ENCODE data around the gene RIMOC1. TPM values are rescaled to one million over a fixed set of nuclear protein-coding genes. Genes with fewer than 3 reads are reported as not detected.
A peak's percentile ranks its signal among the peaks of the same experiment; 100 is the strongest.

RIMOC1 gene
- total and polyA plus RNA-seq, 10 of the 15 experiments (the other 5 are each of a cell fraction or from before 2014, with no cell fraction given): 3.9 to 33.1 (median 16.0) TPM

DNA sequence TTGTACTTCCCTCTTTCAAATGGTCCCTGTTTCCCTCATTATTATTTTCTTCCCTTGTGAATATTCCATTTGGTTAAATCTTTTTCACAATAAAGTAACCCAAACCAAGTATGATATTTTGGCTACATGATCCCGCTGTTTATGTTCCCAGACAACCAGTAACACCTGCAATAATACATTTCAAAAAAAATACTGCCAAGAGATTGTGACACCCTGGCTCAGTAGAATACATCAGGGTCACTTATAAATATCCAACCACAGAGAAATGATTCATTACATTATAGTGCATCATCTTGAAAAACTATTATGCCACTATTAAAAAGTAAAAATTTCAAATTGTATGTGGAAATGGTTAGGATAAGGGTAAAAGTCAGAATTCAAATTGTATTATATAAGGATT is 26.7 kb upstream of the RIMOC1 start (continued):
- TF ChIP-seq, protein P1, sequence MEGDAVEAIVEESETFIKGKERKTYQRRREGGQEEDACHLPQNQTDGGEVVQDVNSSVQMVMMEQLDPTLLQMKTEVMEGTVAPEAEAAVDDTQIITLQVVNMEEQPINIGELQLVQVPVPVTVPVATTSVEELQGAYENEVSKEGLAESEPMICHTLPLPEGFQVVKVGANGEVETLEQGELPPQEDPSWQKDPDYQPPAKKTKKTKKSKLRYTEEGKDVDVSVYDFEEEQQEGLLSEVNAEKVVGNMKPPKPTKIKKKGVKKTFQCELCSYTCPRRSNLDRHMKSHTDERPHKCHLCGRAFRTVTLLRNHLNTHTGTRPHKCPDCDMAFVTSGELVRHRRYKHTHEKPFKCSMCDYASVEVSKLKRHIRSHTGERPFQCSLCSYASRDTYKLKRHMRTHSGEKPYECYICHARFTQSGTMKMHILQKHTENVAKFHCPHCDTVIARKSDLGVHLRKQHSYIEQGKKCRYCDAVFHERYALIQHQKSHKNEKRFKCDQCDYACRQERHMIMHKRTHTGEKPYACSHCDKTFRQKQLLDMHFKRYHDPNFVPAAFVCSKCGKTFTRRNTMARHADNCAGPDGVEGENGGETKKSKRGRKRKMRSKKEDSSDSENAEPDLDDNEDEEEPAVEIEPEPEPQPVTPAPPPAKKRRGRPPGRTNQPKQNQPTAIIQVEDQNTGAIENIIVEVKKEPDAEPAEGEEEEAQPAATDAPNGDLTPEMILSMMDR (IDR thresholded peaks at IDR 0.05 in 2 of 3, conservative IDR thresholded peaks at IDR 0.05 in 1 of 3; ENCODE audit: control insufficient read depth in 2 of 3, extremely low read depth in 1 of 3, insufficient read depth in 1 of 3, low read depth in 3 of 3, low read length in 3 of 3): no peak
- TF ChIP-seq SMAD1 (IDR thresholded peaks at IDR 0.05; ENCODE audit: low read depth, partially characterized antibody) (no peak), MXI1 (IDR thresholded peaks at IDR 0.05; ENCODE audit: low read depth, low read length) (no peak)

DNA sequence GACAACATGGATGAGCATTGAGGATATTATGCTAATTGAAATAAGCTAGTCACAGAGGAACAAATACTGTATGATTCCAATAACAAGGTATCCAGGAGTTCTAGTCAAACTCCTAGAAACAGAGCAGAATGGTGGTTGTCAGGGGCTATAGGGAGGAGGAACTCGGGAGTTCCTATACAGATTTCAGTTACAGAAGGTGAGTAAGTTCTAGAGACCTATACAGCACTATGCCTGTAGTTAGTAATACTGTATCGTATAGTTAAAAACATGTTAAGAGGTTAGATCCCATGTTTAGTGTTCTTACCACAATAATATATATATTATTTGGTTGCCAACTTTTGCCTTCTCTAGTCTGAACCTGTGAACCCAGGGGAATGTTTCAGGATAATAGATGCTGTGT is 26.0 kb upstream of the RIMOC1 start:
- 3% methylated on average over 2 of the region's 2 CpGs for WGBS (ENCODE audit: insufficient coverage, insufficient replicate concordance, low lambda C conversion rate, missing lambda C conversion rate)
- Histone ChIP-seq H2AFZ (ENCODE audit: control insufficient read depth, low read depth, low read length) (no peak overlapping the region), H3K9ac (ENCODE audit: control insufficient read depth, insufficient read depth, low read length) (no peak overlapping the region), H3K79me2 (ENCODE audit: control insufficient read depth, insufficient read depth, low read length) (no peaks in the 10 kb centered on the region), H3K4me3 (no peak overlapping the region), H4K20me1 (ENCODE audit: control insufficient read depth, insufficient read depth) (no peaks in the 10 kb centered on the region), H3K27ac (ENCODE audit: control insufficient read depth, insufficient read depth) (no peak overlapping the region), H3K27me3 (replicated peaks in 1 of 2; ENCODE audit: control insufficient read depth in 2 of 2, insufficient read depth in 2 of 2, low read length in 1 of 2) (no peaks in the 10 kb centered on the region), H3K4me1 (ENCODE audit: control insufficient read depth, insufficient read depth, low read length) (peaks cover 6% of the 10 kb centered on the region; the same call in 1 of the 2 replicates), H3K4me2 (ENCODE audit: control insufficient read depth, insufficient read depth) (no peak overlapping the region), H3K9me3 (replicated peaks; ENCODE audit: control insufficient read depth, insufficient read depth, low read length) (peaks cover 3% of the 10 kb centered on the region; the same call in 1 of the 3 replicates), H3K36me3 (ENCODE audit: control insufficient read depth in 2 of 2, insufficient read depth in 2 of 2, low read length in 1 of 2) (no peaks in the 10 kb centered on the region)
- CTCF ChIA-PET: interaction anchor here (0.7 to 1.7 kb wide), 2 partner anchors 32 to 37 kb away, joined by 4 to 8 read pairs; no protein-coding TSS in a partner anchor
- POLR2A ChIA-PET: no interaction called here
- ATAC-seq (peak; percentile 75), FAIRE-seq (no peak), DNase-seq (ENCODE audit: low read depth, low spot score) (no peak)
- no TSS peak for BruUV-seq (replicated peaks)
- in situ Hi-C loops (cut with MboI) (no loop called here), intact Hi-C loops (cut with micrococcal nuclease; ENCODE audit: unreplicated experiment) (no loop called here)
- RAD21 ChIA-PET (ENCODE audit: unreplicated experiment): no interaction called here
- SMC1A ChIA-PET (ENCODE audit: uncharacterized antibody, unreplicated experiment): interaction anchor here (0.5 kb wide), 1 partner anchor 43 kb away, joined by 3 read pairs; no protein-coding TSS in a partner anchor
- TF ChIP-seq NFYB (IDR thresholded peaks at IDR 0.05; ENCODE audit: insufficient read depth, low read depth, low read length): no peak
- TF ChIP-seq, protein P2, sequence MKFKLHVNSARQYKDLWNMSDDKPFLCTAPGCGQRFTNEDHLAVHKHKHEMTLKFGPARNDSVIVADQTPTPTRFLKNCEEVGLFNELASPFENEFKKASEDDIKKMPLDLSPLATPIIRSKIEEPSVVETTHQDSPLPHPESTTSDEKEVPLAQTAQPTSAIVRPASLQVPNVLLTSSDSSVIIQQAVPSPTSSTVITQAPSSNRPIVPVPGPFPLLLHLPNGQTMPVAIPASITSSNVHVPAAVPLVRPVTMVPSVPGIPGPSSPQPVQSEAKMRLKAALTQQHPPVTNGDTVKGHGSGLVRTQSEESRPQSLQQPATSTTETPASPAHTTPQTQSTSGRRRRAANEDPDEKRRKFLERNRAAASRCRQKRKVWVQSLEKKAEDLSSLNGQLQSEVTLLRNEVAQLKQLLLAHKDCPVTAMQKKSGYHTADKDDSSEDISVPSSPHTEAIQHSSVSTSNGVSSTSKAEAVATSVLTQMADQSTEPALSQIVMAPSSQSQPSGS (IDR thresholded peaks at IDR 0.05; ENCODE audit: low read length): no peak
- no peak for TF ChIP-seq TARDBP (IDR thresholded peaks at IDR 0.05; ENCODE audit: borderline replicate concordance)
- TF ChIP-seq FOS (IDR thresholded peaks at IDR 0.05; ENCODE audit: borderline replicate concordance, extremely low read depth, insufficient read length): no peak
- no peak for TF ChIP-seq MEF2B (IDR thresholded peaks at IDR 0.05; ENCODE audit: partially characterized antibody, poor library complexity, severe bottlenecking)
- TF ChIP-seq CHD1 (IDR thresholded peaks at IDR 0.05; ENCODE audit: low read depth, low read length): no peak
- TF ChIP-seq EP300 (IDR thresholded peaks at IDR 0.05; ENCODE audit: borderline replicate concordance in 1 of 2, control insufficient read depth in 1 of 2, low read depth in 2 of 2, low read length in 2 of 2): no peak
- TF ChIP-seq, protein P3, sequence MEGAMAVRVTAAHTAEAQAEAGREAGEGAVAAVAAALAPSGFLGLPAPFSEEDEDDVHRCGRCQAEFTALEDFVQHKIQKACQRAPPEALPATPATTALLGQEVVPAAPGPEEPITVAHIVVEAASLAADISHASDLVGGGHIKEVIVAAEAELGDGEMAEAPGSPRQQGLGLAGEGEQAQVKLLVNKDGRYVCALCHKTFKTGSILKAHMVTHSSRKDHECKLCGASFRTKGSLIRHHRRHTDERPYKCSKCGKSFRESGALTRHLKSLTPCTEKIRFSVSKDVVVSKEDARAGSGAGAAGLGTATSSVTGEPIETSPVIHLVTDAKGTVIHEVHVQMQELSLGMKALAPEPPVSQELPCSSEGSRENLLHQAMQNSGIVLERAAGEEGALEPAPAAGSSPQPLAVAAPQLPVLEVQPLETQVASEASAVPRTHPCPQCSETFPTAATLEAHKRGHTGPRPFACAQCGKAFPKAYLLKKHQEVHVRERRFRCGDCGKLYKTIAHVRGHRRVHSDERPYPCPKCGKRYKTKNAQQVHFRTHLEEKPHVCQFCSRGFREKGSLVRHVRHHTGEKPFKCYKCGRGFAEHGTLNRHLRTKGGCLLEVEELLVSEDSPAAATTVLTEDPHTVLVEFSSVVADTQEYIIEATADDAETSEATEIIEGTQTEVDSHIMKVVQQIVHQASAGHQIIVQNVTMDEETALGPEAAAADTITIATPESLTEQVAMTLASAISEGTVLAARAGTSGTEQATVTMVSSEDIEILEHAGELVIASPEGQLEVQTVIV (IDR thresholded peaks at IDR 0.05; ENCODE audit: borderline replicate concordance, partially characterized antibody): no peak
- TF ChIP-seq IKZF1 (conservative IDR thresholded peaks at IDR 0.05): no peak
- no peak for TF ChIP-seq STAT1 (conservative IDR thresholded peaks at IDR 0.05)
- TF ChIP-seq ESRRA (IDR thresholded peaks at IDR 0.05; ENCODE audit: low read length): no peak
- no peak for TF ChIP-seq CREB1 (IDR thresholded peaks at IDR 0.05; ENCODE audit: low read depth)
- TF ChIP-seq CHD2 (IDR thresholded peaks at IDR 0.05; ENCODE audit: borderline replicate concordance, low read depth, low read length): no peak
